ENCODE measurements around the gene ANO1.

- TF ChIP-seq CTCF (IDR thresholded peaks at IDR 0.05 in 4 of 5, conservative IDR thresholded peaks at IDR 0.05 in 1 of 5) (no peak), POLR2A (IDR thresholded peaks at IDR 0.05) (no peak)
These were observed 22.7 kb downstream of the ANO1 start for GRCh38 chr11:70100791-70101190.
